Neural cell (in vitro differentiated cells): ENCODE results near the gene NPAS3.

Experiments used
- EP300 ChIP-seq: fragments of 450-650 bp; conservative IDR thresholded peaks from 2 replicates; pipeline ENCODE4 v1.6.1; 2014; ENCODE audit warnings: antibody characterized with exemption, mild to moderate bottlenecking, moderate library complexity; ENCODE audit not compliant: poor library complexity, severe bottlenecking
- MXI1 ChIP-seq: fragments of 450-650 bp; conservative IDR thresholded peaks from 2 replicates; pipeline ENCODE4 v1.6.1; 2014; ENCODE audit warnings: antibody characterized with exemption, mild to moderate bottlenecking; ENCODE audit not compliant: poor library complexity, severe bottlenecking
- TAF1 ChIP-seq: IDR thresholded peaks from 2 replicates; pipeline ENCODE4 v1.6.1; 2012; ENCODE audit warnings: low read depth
- TF ChIP-seq, protein P1 (sequence below): fragments of 450-650 bp; IDR thresholded peaks from 2 replicates; pipeline ENCODE4 v1.5.1; 2014; ENCODE audit warnings: antibody characterized with exemption, mild to moderate bottlenecking, moderate library complexity; ENCODE audit not compliant: poor library complexity, severe bottlenecking

DNA sequence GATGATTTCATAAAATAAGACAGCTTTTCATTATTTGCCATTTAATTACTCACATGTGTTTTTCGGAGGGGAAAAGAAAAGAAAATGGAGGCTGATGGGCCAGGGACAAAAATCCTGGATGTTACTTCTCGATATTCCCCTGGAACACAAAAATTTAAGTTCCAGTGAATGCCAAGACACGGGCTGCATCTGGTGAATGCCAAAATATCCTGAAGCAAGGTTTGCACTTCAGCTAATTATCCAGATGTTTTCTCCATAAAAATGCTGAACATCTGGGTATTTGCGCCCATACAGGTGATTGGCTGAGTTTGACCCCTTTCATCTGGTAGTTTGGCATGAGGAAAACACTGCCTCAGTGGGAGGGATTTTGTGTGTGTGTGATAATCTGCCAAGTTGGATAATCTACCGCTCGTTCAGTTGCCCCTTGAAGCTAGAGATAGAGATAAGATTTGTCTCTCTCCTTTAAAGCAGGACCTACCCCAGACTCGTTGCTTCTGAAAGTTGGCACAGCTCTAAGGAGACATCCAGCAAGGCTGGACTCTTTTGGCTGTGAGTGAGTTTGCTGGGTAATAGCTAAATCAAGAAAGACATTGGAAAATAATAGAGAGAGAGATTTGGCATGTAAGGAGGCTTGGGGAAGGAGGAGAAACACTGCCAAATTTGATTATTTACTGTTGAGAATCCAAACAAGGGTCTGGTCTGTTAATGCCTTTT, 622.2 kb downstream of the NPAS3 start:
- TF ChIP-seq TAF1 (no peak), MXI1 (no peak), EP300 (no peak)
- TF ChIP-seq, protein P1, sequence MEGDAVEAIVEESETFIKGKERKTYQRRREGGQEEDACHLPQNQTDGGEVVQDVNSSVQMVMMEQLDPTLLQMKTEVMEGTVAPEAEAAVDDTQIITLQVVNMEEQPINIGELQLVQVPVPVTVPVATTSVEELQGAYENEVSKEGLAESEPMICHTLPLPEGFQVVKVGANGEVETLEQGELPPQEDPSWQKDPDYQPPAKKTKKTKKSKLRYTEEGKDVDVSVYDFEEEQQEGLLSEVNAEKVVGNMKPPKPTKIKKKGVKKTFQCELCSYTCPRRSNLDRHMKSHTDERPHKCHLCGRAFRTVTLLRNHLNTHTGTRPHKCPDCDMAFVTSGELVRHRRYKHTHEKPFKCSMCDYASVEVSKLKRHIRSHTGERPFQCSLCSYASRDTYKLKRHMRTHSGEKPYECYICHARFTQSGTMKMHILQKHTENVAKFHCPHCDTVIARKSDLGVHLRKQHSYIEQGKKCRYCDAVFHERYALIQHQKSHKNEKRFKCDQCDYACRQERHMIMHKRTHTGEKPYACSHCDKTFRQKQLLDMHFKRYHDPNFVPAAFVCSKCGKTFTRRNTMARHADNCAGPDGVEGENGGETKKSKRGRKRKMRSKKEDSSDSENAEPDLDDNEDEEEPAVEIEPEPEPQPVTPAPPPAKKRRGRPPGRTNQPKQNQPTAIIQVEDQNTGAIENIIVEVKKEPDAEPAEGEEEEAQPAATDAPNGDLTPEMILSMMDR: no peak
